GM18868 (cell line): ENCODE data around the gene PSMB7.

Source experiments
- ATAC-seq: cut with Tn5 transposase; IDR thresholded peaks from one replicate; pipeline ENCODE4 v1.9.1; 2021; ENCODE audit warnings: mild to moderate bottlenecking, moderate library complexity; ENCODE audit not compliant: unreplicated experiment

The PSMB7 gene

DNA sequence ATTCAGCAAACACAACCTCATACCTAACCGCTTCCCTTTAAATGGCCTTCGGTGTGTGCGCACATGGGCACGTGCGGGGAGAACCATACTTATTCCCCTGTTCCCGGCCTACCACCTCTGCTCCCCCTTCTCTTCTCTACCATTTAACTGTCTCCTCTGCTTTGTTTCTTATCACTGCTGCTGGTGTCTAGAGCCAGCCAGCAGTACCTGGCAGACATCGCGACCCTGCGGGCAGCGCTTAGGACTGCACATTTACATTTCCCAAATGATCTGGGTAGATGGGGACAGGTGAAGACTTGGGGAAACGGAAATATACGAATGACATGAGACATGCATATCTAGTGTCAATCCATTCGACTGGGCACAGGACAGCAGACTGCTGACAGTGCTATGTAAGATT is 56.6 kb downstream of the PSMB7 start:
- no peak for ATAC-seq

DNA sequence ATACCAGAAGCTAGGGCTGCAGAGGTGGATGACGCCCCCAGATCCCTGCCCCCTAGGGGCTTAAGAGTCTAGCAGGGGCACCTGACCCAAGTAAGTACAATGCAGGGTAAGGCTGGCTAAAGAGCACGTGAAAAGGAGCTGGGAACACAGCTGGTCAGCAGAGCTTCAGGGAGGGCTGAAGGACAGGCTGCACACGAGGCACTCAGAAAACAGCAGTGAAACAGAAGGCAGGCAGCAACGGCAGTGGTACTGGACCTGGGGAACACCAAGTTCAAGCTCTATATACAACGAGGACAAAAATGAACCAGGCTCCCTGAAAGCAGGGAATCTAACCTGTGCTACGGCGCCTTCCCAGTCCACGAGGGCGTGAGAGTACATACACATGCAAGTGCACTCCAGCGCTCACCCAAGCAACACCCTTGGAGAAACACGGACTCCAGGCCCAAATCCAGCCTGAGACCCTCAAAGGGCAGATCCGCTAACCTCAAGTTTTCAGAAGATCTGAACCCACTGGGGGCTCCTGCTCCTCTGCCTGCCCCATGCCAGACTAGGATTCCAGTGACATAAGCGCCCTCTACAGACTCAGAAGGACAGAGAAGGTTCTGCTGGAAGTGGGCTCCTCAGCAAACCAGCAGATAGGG is 57.4 kb downstream of the PSMB7 start:
- no peak for ATAC-seq

DNA sequence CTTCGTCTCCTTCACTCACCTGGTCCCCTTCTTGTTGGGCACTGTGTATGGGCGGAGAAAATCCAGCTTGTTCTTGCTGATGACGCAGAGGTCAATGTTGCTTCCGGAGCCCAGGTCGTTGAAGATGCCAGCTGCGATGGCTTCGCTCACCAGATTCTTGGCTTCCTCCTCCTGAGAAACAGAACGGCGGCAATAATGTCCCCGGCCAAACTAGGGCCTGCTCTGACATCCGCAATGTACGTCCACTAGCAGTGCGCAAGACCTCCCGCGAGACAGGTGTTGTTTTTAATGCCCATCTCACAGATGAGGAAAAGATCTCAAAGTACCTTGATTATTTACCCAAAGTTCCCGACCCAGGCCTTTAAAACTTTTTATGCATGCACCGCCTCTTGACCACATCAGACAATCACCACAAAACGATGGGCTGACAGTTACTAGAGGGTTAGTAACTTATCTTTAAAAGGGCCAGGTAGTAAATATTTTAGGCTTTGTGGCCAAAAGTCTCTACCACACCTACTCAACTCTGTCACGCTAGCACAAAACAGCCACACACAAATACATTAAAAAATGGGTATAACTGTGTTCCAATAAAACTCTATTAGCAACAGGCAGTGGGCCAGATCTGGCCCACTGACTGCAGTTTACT is 58.4 kb downstream of the PSMB7 start:
- no peak for ATAC-seq

DNA sequence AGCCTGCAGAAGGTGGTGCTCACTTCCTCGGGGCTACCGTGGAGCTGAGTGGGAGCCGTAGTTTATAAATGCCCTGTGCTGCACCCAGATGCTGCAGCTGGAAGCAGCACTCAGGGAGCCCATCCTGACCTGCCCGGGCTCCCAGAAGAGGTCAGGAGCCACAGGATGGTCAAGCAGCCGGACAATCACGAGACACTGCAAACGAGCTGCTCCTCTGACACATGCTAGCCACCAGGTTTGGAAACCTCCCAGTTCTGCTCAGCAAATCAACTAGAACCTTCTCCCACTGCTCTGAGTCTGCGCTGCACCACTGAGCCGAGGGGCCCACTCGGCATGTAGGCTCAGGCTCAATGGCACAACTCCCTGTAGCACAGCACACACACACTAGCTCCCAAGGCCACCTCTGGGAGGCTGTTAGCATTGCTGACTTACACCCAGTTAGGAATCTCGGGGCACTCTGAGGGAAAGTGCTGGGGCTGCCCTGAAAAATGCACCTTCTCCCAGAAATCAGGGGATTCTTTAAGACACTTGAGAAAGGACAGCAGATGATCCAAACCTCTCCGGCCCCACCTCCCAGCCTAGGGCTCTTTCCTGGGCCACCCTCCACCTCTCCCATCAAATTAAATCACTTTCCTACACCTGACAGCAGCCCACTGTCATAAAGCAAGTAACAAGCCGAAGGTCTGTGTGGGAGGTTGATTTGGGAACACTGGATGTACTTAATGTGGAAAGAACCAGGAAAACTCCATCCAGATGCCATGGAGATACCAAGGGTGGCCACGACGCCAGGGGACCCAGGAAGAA is 59.1 kb downstream of the PSMB7 start:
- no peak for ATAC-seq

DNA sequence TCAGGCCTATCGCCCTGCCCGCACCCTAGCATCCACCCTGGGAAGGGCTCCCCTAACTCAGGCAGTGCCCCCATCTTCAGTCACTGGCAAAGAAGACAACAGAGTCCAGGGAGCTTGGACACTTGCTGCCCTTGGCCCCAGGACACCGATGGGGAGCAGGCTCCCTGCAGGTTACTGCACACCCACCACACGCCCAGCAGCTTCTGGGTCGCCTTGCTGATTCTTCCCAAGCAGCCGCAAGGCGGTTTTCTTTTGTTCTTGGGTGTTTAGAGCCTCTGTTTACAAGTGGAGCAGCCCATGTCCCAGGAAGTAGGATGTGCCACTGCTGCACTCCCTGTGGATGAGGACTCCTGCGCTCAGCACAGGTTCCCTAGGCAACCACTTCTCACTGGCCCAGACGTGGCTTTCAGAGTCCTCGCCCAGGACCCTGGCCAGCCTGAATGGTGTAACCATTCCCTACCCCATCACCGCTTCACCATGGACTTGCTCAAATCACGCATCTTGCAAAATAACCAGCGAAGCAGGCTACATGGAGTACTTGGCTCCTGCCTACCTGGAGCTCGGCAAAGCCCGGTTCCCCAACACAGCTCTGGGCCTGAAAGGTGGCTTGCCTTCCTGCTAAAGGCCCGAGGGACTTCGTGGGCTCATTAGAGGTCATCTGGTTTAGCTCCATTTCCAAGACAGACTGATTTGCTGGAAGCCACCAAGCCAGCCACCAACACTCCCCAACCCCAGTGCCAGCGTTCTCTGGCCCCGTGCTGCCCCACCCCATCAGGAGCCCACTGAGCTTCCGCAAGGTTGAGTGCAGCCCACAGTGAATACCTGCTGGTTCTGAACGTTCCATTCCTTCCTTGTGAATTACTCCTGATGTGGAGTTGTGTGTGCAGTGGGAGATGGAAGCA is 60.0 kb downstream of the PSMB7 start:
- no peak for ATAC-seq

DNA sequence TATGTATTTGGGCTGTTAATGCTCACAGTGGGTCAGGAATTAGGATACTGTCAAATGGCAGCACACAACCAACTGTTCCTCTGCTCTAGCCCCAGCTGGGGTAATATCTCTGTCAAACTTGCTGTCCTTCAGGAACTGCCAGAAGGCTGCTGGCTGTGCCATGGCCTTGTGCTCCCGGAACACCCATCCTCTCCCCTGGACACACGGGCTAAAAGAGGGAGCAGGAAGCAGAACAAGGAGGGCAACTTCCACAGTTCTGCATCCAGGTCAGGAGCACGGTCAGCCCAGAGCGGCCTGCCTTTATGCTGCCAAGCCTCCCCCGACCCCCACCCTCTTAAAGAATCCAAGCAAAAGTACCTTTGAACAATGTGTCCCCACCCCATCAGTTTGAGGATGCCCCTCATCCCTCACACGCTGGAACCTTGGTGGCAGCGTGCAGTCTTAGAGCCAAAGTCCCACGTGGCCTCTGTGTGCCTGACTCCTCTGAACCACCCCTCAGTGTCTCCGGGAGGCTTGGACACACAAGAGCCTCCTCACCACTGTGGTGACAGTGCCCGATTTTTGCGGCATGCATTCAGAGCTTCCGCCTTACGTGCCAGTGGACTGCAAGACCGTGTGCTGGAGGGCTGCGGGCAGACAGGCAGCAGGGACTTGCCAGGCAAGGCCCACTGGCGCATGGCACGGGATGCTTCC is 60.8 kb downstream of the PSMB7 start:
- no peak for ATAC-seq

DNA sequence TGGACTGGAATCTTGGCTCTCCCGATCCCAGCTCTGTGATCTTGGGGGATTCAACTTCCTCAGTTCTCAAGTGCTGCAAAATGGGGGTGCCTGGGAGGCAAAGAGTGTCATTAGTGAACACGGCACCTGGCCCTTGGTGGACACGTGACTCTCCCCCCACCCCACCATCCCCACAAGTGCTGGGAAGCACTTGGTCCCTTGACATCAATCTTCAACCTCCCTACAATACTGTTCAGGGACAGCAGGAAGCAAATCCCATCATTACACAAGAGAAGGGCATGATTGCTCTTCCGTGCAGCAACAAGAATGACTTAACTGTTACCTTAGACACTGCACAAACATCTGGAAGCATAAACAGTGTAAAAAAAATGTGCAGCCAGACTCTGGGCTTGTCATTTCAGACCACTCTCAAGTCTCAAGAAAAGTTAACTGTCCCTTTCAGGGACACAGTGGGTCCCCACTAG is 61.4 kb downstream of the PSMB7 start:
- no peak for ATAC-seq

DNA sequence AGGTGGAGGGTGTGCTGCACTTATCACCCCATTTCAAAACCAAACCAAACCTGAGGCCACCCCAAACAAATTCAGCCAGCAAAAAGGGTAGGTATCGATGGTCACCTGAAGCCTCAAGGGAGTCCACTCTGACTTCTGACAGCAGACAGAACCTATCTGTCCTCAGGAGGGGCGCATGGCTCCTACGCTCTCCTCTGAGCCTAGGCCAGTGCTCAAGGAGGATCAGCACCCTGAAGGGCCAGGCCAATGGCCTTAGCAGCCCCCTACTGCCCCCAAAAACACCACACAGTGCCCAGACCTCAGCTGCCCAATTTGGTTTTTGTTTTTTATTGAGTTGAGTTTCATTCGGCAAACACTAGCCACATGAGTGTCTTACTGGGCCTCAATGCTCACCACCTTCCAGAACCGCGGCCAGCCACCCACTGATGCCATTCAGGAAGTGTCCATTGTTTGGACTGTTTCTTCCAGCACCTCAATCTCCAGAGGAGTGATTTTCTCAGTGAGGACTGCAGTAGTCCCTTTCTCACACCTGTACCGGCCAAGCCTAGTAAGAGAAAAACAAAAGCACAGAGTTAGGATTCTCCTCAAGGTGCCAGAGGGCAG is 62.0 kb downstream of the PSMB7 start:
- no peak for ATAC-seq

DNA sequence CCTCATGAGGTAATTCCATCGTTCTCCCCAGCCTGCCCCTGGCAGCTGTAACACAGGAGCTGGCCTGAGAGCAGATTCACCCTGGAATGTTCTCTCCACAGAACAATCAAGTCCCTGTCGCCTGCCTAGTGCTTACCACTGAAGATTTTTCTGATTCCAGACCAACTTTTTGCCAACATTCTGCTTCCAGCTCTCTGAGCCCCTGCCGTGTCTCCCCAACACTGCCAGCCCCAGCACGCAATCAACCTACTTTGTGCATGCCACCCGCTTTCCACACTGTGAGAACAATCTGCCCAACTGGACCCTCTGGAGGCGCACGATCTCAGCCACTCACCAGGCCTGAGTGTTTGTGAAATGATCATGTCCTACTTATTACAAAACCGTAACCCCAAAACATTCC is 62.6 kb downstream of the PSMB7 start:
- ATAC-seq, result no peak

DNA sequence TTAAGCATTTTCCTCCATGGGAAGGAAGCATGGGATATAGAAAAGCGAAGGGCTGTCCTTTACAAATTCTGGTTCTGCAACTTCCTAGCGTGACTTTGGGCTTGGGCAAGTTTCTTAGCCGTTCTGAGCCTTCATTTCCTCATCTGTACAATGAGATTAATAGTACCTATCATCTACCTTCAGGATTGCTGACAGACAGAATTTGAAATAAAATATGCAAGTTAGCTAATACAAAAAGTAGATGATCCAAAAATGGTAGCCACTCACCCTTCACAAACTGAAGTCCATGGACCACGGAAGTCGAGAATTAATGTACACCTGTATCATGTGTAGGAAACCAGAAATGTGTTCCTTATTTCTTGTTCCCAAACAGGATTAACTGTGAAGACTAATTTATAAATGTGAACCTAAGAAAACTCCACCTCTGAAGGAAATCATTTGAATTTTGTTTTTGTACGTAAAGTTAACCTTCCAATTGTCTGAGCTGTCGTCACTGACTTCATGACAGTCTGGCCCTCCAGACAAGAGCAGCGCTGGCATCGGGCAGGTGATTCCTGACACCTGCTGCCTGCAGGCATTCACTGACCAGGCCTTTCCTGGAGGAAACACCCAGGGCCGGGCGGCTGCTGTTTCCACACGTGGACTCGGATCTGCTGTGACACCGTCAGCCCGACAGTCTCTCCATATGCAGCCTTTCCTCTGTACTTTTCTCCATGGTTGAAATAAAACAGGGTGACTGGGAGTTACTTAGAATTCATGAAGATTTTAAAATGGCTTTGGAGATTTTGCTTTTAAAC is 63.4 kb downstream of the PSMB7 start:
- no peak for ATAC-seq

DNA sequence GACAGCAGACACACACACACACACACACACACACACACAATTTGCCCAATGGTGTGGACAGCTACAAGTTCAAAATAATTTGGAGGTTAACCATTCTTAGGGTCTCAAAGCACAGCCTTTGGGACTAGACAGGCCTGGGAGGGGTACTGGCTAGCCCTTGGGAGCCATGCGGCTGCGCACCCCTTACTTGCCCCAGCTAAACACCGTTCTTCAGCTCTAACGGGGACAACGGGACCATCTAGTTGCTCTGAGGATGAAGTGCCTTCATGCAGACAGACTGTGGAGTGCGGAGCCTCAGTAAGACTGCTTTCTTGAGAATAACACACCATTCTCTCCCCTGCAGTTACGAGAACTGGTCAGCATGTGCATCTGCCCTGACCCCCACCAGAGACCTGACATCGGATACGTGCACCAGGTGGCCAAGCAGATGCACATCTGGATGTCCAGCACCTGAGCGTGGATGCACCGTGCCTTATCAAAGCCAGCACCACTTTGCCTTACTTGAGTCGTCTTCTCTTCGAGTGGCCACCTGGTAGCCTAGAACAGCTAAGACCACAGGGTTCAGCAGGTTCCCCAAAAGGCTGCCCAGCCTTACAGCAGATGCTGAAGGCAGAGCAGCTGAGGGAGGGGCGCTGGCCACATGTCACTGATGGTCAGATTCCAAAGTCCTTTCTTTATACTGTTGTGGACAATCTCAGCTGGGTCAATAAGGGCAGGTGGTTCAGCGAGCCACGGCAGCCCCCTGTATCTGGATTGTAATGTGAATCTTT is 64.6 kb downstream of the PSMB7 start:
- no peak for ATAC-seq

DNA sequence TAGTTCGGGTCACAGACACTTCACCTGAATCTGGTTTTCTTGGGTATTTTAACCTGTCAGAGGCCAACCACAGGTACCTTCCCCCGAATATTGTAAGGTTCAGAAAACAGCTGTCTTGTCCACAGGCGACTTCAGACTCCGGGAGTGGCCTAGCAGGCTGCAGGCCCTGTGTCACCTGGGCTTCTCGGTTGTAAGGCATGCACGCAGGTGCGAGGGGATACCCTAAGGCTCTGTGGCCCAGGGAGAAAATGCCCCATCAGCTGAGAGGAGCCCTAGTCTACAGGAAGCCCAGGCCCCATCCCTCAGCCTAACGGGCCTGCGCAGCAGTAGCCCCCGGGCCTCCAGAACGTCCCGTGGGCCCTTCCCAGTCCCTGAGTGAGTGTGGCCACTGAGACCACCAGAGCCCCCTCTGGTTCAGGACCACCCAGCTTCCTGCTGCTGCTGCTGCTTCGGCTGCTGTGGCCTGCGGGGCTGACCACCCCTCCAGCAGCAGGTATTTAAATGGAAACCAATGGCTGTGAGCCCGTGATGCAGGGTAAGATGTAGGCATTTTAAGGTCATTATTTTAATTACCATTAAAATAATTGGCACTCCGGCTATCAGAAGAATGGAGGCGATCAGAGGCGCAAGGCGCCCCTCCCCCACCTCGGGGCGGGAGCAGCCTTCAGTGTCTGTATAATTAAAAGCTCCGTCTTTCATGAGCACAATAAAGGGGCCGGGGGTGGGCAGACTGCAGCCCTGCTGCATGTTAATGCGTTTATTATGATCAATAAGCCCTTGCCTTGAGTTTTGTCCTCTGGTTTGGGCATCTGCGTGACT is 65.4 kb downstream of the PSMB7 start:
- no peak for ATAC-seq

DNA sequence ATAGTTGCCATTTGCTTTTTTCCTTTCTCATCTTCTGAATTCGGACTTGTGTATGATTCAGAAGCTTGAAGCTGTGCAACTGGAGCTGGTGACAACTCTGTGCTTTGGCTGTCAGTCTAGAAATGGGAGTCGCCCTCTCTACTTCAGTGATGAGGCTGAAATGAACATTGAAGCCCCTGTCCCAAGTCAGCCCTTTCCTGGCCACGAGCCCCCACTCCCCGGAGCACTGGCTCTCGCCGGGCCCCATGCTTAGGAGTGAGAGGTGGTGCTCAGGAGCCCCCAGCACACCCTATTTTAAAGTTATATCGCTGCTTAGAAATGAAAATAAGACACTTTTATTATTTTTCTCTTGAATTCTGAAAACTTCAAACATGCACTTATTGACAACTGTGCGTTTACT is 66.0 kb downstream of the PSMB7 start:
- no peak for ATAC-seq

DNA sequence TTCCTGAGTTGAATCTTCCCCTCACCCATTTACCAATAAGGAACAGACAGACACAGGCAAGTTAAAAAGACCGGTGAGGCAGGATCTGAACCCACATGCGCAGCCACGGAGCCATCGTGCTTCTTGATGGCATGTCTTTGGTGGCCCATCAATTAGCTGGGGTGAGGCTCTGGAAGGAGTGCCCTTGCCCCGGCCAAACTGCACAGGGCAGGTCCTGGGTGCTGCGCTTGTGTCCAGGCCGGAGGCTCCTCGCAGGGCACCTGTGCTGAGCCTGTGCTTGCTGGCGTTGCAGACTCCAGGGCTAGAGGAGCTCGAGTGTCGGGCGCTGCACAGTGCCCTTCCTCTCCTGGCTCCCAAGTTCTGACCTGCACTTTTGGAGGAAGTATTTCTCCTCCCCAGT is 66.4 kb downstream of the PSMB7 start:
- no peak for ATAC-seq

DNA sequence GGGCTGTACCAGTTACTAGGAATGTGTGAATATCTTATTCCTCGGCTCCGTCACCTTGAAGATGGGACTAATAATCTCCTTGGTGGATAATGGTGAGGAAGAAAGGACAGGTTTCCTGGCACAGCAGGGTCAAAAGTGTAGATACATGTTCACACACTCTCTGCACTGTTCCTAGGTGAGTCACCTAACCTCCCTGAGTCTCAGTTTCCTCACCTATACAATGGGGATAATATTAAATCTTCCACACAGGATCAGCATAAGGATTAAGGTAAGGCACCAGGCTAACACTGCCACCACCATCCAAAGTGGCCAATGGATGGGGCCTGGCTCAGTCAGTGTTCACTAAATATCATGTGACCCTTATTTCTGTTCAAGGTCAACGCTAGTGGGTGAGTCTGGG is 66.9 kb downstream of the PSMB7 start:
- no peak for ATAC-seq

DNA sequence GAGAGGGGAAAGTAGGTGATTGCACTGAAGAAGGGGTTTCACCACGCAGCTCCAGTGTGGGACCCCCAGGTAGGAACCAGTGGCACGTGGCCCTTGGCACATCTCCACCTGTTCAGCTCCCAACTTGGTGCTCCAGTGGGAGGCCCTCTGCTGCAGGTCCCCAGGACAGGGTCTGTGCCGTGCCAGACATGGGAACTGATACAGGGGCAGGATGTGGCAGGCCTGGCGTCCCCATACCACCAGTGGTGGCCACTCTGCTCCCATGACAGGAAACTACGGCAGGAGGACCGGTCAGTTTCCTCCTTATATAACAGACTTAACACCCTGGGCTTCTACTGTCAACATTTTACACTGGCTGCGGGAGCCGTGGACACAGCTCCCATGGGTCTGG is 67.3 kb downstream of the PSMB7 start:
- no peak for ATAC-seq

DNA sequence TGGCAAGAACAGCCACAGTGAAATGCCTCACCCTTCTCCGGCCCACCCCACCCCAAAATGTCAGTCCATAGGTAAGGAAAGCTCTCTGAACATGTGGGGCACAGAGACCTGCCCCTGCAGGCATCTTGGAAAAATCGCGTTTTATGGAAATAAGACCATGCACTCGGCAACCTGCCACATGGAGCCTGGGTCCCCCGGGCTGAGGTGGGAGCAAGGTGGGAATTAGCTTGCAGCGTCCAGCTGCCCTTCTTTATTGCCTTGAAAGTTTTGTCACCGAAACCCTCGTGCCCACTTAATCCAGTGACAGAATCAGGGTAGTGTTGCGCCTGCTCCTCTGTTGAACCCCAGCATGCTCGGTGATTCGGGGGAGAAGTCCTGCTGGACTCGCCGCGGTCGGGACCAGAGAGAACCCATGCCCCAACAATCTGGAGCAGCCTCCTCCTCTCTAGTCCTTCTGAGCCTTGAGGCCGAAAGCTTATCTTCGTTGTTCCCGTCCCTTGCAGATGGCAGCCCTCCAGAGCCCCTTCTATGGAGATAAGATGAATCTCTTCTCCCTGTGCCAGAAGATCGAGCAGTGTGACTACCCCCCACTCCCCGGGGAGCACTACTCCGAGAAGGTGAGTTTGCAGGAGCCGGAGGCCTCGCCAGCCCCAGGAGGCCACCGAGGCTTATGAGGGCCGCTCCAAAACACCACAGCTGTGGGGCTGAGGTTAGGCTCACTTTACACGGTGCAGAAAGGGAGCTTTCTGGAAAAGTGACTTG is 67.9 kb downstream of the PSMB7 start:
- ATAC-seq, result no peak
